ENCODE data around the gene STOML1.
"Not testable (repeated sequence)": the region's sequence is repeated elsewhere in the genome, so short reads cannot be mapped to it uniquely, and the experiment has no call there.

Gene STOML1

GRCh38 chr15:73948982-73949381 is 43.1 kb downstream of the STOML1 start:
- no peak for DNase-seq (ENCODE audit: low read depth in 3 of 3, low spot score in 1 of 3)

GRCh38 chr15:73948396-73948795 is 43.7 kb downstream of the STOML1 start:
- DNase-seq (ENCODE audit: low read depth in 3 of 3, low spot score in 1 of 3), result no peak

- DNase-seq (ENCODE audit: low read depth in 3 of 3, low spot score in 1 of 3), result no peak
These were observed 44.4 kb downstream of the STOML1 start for GRCh38 chr15:73947651-73948050.

DNA sequence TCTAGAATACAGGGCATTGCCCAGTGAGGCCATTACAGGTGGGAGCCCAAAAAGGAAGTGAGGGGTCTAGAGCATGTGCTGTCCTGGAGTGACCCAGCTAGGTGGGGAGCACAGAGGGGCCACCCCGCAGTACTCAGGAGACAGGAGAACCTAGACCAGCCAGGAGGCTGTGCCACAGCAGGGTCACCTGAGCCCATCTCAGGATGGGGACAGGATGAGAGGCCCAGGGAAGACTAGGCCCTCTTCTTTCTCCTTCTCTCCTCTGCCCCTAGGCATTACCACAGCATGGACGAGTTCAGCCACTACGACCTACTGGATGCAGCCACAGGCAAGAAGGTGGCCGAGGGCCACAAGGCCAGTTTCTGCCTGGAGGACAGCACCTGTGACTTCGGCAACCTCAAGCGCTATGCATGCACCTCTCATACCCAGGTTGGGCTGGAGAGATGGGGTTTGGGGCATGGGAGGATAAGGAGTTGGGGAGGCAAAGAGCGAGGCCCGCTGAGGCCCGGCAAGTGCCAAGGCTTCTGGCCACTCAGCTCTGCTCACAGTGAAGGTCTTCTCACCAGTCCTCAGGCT is 45.2 kb downstream of the STOML1 start:
- no peak for DNase-seq (ENCODE audit: low read depth in 3 of 3, low spot score in 1 of 3)

DNA sequence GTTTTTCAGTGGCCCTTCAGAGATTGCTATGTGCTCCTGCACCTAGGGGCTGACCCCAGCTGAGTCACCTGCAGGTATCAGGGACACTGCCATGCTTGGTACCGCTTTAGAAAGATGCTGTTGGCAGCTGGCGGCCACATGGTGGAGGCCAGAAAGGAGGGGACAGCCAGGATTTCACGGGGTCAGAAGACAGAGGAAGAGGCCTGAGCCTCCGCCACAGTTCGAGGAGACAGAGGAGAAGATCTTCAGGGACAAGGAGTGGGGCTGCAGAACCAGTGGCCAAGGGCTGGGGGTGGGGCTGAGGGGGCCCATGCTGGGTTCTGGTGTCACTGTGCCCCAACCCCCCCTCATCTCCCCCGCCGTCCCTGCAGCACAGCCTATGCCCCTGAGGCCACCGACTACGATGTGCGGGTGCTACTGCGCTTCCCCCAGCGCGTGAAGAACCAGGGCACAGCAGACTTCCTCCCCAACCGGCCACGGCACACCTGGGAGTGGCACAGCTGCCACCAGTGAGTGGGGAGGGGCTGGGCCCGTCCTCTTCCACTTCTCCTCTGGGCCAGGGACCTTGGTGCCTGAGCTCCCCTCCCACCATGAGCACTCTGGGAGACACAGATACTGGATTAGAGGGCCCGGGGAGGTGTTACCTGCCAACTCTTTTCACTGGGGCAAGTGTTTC is 45.9 kb downstream of the STOML1 start:
- DNase-seq (ENCODE audit: low read depth in 3 of 3, low spot score in 1 of 3), result no peak

GRCh38 chr15:73945130-73945508 is 47.0 kb downstream of the STOML1 start:
- DNase-seq (ENCODE audit: low read depth in 3 of 3, low spot score in 1 of 3), result no peak

DNA sequence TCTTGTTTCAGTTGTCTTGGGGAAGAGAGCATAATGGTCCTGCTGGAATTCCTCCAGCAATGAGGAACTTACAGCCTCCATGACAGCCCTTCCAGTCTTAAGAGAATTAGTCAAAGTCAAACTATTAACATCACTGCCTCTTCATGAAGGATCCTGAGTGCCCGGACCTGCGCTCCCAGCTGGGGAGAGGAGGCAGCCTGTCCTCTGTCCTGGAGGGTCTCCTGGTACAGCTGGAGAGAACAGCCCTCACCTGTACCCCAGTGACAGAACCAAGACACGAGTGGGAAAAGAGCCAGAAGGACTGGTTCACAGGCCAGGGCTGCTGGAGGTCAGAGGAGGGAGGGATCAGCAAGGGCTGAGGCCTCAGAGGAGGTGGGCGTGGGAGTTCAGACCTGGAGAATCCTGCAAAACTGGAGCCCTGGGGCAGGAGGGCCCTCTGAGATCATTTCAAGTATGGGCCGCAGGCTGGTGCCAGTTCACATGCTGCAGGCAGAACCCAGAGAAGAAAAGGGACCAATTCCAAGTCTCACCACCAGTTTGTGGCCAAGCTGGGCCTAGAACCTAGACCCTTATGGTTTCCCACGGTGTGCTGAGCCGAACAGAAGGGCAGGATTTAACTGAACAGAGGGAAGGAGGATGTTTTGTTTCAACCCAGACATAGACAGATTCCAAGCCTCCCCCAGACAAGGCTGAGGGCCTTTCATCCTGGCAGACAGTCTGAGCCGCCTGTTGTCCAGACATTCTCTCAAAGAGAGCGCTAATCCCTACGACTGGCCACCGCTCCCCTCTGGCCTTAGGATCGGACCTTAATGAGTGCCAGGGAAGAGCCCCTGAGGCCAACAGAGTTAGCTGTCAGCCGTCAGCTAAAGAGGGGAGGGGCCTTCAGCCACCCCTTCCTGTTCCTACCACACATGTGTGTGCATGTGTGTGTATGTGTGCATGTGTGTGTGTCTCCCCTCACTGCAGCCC is 47.6 kb downstream of the STOML1 start:
- DNase-seq (ENCODE audit: low read depth in 3 of 3, low spot score in 1 of 3), result no peak

DNA sequence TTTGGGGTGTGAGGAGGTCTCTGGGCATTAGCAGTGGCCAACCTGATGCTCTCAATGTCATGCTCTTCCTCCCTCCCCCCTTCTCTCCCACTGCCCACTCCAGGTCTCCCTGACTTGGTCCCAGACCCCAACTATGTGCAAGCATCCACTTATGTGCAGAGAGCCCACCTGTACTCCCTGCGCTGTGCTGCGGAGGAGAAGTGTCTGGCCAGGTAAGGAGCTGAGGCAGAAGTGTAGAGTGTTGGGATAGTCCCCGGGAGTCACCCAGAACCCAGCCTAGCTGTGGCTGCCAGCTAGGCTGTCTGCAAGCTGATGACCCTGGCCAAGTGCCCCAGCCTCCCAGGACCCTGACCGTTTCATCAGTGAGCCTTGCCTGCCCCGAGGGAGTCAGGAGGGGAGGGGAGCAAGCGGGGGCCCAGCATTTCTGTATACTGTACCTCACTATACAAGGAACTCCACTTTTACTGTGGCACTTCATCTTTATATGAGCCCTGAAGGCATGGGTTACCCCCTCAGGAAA is 49.3 kb downstream of the STOML1 start:
- no peak for DNase-seq (ENCODE audit: low read depth in 3 of 3, low spot score in 1 of 3)

DNA sequence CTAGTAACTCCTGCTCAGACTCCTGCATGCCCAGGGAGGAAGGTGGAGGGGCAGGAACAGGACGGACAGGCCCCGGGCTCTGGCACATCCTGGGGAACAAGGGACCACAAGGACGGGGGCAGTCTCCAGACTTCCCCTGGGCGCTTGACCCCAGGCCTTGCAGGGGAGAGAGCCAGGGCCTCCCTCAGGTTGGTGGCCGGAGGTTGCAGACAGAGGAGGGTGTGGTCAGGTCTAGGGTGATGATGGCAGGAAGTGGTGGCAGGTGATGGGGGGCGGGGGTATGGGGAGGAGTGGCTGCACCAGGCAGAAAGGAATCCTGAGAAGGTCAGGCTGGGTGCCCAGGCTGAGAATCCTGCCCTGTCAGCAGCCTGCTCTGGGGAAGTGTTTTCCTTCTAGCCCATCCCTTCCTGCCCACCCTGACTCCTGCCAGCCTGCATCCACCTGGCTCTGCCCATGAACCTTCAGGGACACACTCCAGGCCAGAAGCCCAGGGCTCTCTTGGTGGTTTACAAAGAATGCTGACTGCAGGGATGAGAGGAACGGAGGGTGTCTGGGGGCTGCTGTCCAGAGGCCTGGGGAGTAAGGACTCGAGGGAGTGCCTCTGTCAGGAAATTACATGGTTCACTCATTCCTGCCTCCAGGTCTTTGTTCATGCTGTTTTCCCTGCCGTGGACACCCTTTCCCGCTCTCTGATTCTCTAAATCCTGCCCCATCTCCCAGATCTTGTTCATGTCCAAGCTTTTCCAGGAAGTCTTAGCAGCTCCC is 50.0 kb downstream of the STOML1 start:
- no peak for DNase-seq (ENCODE audit: low read depth in 3 of 3, low spot score in 1 of 3)

- DNase-seq (ENCODE audit: low read depth in 3 of 3, low spot score in 1 of 3), result no peak
These were observed 50.6 kb downstream of the STOML1 start for GRCh38 chr15:73941449-73941848.

GRCh38 chr15:73941044-73941443 is 51.1 kb downstream of the STOML1 start:
- no peak for DNase-seq (ENCODE audit: low read depth in 3 of 3, low spot score in 1 of 3)

- no peak for DNase-seq (ENCODE audit: low read depth in 3 of 3, low spot score in 1 of 3)
These were observed 51.8 kb downstream of the STOML1 start for GRCh38 chr15:73940061-73940981.

DNA sequence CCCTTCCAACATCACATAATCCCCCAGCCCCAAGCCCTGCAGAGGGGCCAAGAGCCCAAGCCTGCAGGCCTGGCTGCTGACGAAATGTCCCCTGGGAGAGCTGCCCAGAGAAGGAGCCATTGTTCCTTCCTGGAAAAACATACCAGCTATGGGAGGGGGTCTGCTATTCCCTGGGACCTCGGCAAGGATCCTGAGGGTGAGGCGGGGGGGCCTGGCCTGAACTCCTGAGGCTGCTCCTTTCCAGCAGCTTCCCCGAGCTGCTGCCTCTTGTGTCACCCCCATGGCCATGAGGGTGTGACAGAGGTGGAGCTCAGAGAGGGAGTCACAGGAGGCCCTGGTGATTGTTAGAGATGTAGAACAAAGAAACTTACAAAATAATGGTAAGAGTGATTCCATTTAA is 53.0 kb downstream of the STOML1 start:
- no peak for DNase-seq (ENCODE audit: low read depth in 3 of 3, low spot score in 1 of 3)

- not testable (repeated sequence) for DNase-seq (ENCODE audit: low read depth in 3 of 3, low spot score in 1 of 3)
These were observed 53.6 kb downstream of the STOML1 start for GRCh38 chr15:73938516-73938915.

GRCh38 chr15:73937726-73938125 is 54.4 kb downstream of the STOML1 start:
- no peak for DNase-seq (ENCODE audit: low read depth in 3 of 3, low spot score in 1 of 3)

DNA sequence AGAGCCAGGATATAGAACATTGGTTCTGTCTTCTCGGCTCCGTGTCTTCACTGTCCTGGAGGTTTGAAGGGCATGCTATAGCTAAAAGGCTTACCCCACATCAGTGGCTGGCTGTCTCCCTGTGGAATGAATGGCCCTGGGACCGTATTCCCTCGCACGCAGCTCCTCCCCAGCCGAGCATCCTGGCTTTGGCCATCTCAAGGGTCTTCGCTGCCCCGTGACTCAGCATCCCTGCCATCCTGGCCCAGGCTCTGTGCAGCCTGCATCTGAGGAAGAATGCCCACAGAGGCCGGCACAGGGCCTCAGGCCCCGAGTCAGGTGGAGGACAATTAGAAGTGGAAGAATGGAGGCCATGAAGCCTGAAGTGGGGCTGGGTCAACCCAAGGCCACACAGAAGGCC is 54.8 kb downstream of the STOML1 start:
- no peak for DNase-seq (ENCODE audit: low read depth in 3 of 3, low spot score in 1 of 3)

- DNase-seq (ENCODE audit: low read depth in 3 of 3, low spot score in 1 of 3), result no peak
These were observed 55.4 kb downstream of the STOML1 start for GRCh38 chr15:73936588-73937290.

- no peak for DNase-seq (ENCODE audit: low read depth in 3 of 3, low spot score in 1 of 3)
These were observed 55.9 kb downstream of the STOML1 start for GRCh38 chr15:73936181-73936580.

DNA sequence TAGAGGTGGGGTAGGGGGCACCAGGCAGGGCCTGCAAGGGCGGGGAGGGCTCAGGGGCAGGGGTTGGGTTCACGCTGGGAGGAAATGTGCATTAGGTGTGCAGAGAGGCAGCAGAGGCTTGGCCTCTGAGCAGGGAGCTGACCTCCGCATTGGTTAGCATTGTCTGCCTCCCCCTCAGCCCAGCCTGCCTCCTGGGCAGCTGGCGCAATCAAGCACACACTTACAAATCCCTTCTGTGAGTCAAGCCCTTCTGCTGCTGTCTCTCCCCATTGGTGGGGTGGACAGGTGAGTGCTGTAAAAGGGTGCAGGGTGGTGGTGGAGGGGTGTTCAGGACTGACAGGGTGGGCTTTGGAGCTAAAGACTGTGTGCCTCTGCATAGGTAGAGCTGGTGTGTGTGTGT is 56.5 kb downstream of the STOML1 start:
- DNase-seq (ENCODE audit: low read depth in 3 of 3, low spot score in 1 of 3), result no peak

Data from stimulated activated CD4-positive, alpha-beta T cell treated with anti-CD3 and anti-CD28 coated beads, TNF-alpha, amount 100 ng/mL, for 1 hour (primary cell).